Endothelial cell of umbilical vein (primary cell): Measurements from ENCODE around the gene SLC35D1.

ENCODE experiments used
- CTCF ChIP-seq, 2 donors: IDR thresholded peaks; 1 replicate in 1 of 2; 2 replicates in 1 of 2; pipeline ENCODE4 v1.5.1; 2011; ENCODE audit warnings: low read length in 2 of 2, mild to moderate bottlenecking in 2 of 2, moderate library complexity in 2 of 2, control low read depth in 1 of 2, inconsistent platforms in 1 of 2, low read depth in 1 of 2; ENCODE audit not compliant: insufficient read depth in 1 of 2; ENCODE audit errors: extremely low read depth in 1 of 2
- MAX ChIP-seq: IDR thresholded peaks from 2 replicates; pipeline ENCODE4 v1.6.1; 2011; ENCODE audit not compliant: insufficient read depth, insufficient read length
- MYC ChIP-seq: IDR thresholded peaks from one replicate; pipeline ENCODE4 v1.6.1; 2011; ENCODE audit warnings: mild to moderate bottlenecking, low read depth, low read length
- POLR2A ChIP-seq: IDR thresholded peaks from 2 replicates; pipeline ENCODE4 v1.6.1; 2012; ENCODE audit warnings: low read depth, mild to moderate bottlenecking, control low read depth, low read length
- POLR2AphosphoS5 ChIP-seq: IDR thresholded peaks from 2 replicates; pipeline ENCODE4 v1.6.1; 2012; ENCODE audit warnings: low read depth, mild to moderate bottlenecking, control low read depth, low read length, moderate library complexity; ENCODE audit not compliant: insufficient read depth

- TF ChIP-seq CTCF (IDR thresholded peaks at IDR 0.05; ENCODE audit: extremely low read depth in 1 of 2, insufficient read depth in 1 of 2, low read depth in 1 of 2, low read length in 2 of 2) (no peak), POLR2AphosphoS5 (no peak), POLR2A (no peak), MAX (no peak), MYC (no peak)
Measured at GRCh38 chr1:66951513-66951912, 102.4 kb downstream of the SLC35D1 start.
